Endometrial microvascular endothelial cells (primary cell): ENCODE data around the gene FOXR1. TPM values are rescaled to one million over a fixed set of nuclear protein-coding genes. Genes with fewer than 3 reads are reported as not detected.
"Not testable (repeated sequence)": the region's sequence is repeated elsewhere in the genome, so short reads cannot be mapped to it uniquely, and the experiment has no call there.

ENCODE experiments used
- in situ Hi-C: cut with HindIII; loops from 2 replicates; pipeline ENCODE4 v1.10.0; 2017; ENCODE audit warnings: low sequenced_read_pairs, low pct_unique_long_range_greater_than_20kb; ENCODE audit errors: inconsistent ontology term
- total RNA-seq: library from RNA; depleted of rRNA; stranded (reverse); fragments of >200 nt; gene quantifications from one replicate; pipeline ENCODE4 v1.2.3, GENCODE V29; 2015; ENCODE audit errors: inconsistent ontology term

FOXR1 gene
- total RNA-seq, 1 donor from 2014 or later = not detected

DNA sequence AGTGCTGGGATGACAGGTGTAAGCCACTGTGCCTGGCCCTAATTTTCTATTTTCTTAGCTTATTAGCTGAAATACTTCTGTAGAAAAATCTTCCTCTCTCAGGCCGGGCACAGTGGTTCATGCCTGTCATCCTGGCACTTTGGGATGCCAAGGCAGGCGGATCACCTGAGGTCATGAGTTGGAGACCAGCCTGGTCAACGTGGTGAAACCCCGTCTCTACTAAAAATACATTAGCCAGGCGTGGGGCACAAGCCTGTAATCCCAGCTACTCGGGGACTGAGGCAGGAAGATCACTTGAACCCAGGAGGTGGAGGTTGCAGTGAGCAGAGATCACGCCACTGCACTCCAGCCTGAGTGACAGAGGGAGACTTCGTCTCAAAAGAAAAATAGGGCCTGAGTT lies 12.8 kb downstream of the FOXR1 start:
- in situ Hi-C loops = not testable (repeated sequence)

DNA sequence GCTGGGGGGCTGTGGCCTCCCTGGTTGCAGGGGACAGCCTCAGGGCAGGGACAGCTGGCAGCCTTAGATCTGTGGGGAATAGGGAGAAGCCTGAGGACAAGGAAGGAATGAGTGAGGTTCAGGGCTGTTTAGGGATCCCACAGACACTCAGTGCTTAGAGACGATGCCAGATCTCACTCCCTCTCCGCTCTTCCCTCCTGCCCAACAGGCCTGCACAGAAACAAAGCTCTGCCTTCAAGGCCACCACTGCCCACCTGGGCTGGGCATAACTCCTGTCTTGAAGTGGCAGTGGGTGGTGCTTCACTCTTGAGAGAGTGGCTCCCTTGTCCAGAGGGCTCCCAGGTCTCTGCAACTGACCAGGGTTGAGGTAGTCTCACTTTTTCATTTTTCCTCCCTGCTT lies 13.3 kb downstream of the FOXR1 start:
- in situ Hi-C loops = no loop called here

DNA sequence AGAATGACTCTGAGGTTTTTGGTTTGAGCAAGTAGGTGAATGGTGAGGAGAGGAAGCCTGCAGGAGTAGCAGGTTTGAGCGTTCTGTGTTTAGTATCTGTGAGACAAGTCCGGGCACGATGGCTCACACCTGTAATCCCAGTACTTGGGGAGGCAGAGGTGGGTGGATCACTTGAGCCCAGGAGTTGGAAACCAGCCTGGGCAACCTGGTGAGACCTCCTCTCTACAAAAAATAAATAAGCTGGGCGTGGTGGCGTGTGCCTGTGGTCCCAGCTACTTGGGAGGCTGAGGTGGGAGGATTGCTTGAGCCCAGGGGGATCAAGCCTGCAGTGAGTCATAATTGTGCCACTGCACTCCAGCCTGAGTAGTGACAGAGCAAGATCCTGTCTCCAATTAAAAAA lies 16.7 kb downstream of the FOXR1 start:
- in situ Hi-C loops = no loop called here

DNA sequence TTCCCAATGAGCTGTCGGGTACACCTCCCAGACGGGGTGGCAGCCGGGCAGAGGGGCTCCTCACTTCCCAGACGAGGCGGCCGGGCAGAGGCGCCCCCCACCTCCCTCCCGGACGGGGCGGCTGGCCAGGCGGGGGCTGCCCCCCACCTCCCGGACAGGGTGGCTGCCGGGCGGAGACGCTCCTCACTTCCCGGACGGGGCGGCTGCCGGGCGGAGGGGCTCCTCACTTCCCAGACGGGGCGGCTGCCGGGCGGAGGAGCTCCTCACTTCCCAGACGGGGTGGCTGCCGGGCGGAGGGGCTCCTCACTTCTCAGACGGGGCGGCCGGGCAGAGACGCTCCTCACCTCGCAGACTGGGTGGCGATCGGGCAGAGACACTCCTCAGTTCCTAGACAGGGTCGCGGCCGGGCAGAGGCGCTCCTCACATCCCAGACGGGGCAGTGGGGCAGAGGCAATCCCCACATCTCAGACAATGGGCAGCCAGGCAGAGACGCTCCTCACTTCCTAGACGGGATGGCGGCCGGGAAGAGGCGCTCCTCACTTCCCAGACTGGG lies 20.0 kb downstream of the FOXR1 start:
- in situ Hi-C loops = not testable (repeated sequence)

DNA sequence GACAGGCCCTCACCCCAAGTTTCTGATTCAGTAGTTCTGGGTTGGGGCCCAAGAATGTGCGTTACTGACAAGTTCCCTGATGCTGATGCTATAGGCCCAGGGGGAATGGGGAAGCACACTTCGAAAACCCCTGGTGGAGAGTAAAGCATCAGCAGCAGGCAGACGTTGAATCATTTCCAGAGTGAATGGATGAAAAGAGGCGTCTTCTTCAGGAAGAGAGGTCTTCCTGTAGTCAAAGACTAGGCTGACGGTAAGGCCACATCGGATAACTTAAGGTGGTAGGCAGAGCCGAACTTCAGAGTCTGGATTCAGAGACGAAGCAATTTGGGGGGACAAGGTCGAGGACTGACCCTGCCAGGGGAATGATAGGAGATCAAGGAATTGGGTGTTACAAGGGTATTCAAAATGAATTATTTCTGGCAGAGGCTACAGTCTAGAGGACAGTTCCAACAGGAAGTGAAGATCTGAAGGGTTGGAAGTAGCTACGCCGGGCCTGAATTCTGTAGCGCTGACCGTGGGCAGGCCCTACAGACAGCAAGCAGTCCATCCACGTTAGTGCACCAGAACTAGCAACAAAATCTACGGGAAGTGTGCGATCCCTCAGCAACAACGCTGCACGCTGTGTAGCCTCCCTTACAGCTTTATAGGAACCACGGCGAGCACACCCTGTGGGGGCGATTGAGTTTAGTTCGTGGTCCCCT lies 25.5 kb downstream of the FOXR1 start:
- in situ Hi-C loops = no loop called here

DNA sequence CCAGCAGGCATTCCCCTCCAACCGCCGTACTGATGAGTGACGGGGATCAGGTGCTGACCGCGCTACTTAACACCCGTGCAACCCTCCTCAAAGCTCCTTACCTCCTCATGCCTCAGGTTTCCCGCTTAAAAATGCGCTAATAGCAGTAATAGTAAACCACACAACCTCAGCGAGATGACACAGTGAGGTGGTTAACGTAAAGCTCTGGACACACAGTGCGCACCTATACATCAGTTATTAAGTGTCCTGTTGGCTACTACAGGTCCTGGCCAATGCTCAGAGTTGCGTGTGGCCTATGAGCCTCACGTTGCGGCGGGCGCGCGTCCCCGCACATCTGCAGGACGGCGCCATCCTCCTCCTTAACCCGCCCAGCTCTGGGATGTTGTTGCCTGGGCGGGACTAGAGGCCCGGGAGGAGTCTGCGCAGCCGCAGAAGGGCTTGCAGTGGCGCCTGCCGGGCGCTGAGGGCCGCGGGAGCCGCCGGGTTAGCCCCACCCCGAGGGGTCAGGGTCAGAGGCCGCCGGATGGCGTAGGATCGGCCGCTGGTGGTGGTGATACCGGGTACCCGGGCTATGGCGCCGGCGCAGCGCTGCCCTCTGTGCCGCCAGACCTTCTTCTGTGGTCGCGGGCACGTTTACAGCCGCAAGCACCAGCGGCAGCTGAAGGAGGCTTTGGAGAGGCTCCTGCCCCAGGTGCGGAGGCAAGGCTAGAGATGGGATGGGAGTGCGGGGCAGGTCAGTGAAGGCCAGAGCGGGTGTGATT lies 26.2 kb downstream of the FOXR1 start, which contains the start of gene CENATAC:
Gene CENATAC, plus strand, starts transcription at position 512 of the 761 bp plus-strand sequence. Its CDS starts 60 bp downstream, at position 572.
- in situ Hi-C loops = no loop called here

DNA sequence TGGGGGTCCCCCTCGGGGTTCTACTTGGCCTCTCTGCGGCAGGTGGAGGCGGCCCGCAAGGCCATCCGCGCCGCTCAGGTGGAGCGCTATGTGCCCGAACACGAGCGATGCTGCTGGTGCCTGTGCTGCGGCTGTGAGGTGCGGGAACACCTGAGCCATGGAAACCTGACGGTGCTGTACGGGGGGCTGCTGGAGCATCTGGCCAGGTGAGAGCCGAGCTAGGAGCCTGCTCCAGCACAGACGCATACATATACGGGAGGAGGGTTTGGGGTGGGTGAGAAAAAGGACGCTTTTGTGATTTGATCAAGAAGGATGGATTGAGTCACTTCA lies 26.8 kb downstream of the FOXR1 start:
- in situ Hi-C loops = no loop called here

DNA sequence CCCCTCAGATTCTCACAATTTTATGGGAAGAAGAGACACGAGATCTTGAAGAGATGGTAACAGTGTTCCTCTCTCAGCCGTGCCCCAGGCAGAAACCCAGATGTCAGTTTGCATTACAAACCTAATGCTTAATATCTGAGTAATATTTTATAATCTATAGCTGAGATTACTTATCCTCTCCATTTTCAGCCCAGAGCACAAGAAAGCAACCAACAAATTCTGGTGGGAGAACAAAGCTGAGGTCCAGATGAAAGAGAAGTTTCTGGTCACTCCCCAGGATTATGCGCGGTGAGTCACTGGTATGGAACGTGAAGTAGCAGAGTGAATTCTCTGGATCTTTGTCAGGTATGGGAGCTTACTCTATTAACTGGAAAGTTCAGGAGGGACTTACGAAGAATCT lies 27.3 kb downstream of the FOXR1 start:
- in situ Hi-C loops = no loop called here

DNA sequence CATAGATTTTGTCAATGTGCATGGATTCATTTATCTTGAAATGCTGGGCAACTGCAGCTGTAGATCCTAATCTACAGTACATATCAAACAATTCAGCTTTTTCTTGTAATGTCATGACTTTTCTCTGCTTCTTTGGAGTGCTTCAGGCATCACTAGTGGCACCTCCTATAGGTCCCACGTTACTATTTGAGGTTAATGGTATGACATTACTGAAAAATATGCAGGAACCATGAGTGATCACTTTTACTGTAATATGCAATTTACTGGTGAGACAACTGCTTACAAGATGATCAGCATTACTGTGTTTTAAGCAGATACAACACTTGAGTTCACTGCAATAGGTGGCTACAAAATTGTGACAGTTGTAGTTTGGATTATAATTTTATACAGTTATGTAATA lies 29.3 kb downstream of the FOXR1 start:
- in situ Hi-C loops = no loop called here

DNA sequence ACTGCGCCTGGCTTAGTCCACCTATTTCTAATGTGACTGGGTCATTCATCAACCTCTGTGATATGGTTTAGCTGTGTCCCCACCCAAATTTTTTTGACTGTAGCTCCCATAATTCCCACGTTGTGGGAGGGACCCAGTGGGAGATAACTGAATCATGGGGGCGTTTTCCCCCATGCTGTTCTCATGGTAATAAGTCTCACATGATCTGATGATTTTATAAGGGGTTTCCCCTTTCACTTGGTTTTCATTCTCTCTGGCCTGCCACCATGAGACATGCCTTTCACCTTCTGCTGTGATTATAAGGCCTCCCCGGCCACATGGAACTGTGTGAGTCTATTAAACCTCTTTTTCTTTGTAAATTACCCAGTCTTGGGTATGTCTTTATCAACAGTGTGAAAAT lies 35.1 kb downstream of the FOXR1 start:
- in situ Hi-C loops = no loop called here

DNA sequence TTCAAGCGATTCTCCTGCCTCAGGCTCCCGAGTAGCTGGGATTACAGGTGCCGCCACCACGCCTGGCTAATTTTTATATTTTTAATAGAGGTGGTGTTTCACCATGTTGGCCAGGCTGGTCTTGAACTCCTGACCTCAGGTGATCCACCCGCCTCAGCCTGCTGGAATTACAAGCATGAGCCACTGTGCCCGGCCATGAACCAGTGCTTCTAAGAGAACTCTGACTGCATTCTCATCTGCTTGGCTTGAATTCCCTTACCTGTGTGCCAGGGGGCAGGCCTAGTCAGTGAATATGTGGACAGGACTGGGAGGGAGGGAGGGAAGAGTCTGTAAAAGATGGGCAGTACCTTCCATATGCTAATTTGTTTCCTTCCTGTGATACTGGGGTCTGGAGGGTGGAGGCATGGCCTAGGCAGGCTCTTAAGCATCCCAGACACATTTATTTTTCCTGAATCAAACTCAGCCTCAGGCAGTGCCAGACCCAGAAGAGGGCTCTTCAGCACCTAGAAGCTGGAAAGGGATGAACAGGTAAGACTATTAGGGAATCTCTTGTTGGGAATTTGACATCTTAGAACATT lies 40.0 kb downstream of the FOXR1 start:
- in situ Hi-C loops = no loop called here

DNA sequence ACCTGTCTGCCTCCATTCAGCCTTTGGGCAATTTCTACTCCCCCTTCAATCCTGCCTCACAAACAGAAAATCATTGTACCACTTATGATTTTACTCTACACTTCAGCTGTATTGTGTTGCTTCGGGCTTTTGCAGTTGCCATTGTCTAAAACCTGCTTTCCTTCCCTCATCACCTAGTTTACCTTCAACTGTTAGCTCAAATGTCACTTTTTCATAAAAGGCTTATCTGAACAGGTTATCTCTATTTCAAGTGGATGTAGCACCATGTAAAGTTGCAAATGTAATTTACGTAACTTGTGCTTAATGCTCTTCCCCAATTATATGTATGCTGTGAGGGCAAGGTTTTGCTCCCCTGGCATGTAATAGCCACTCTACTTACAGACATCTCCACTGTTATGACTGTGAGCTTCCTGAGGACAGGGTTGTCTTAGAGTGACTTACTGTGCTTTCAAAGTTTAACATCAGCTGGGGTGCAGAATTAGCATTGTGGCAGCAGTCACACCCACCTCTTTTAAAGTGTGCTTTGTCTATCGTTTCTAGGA lies 41.1 kb downstream of the FOXR1 start:
- in situ Hi-C loops = no loop called here

DNA sequence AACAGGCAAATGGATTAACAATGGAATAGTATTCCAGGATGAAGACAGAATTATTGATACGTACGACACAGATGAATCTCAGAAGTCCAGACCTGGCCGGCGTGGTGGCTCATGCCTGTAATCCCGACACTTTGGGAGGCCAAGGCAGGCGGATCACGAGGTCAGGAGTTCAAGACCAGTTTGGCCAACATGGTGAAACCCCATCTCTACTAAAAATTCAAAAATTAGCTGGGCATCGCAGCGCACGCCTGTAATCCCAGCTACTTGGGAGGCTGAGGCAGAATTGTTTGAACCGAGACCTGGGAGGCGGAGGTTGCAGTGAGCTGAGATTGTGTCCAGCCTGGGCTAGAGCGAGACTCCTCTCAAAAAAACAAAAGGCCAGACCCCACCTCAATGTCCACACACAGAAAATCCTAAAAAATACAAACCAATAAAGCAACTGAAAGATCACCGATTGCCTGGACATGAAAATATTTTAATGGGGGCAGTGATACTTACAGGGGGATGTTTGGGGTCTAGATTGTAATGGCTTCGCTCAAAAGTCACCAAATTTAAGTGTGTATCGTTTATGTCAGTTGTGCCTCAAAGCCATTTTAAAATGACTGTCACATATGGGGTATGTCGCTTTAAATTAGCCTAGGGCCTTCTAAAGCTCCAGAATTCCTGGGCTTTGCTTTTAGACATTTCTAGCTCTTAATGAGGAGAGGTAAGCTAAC lies 42.8 kb downstream of the FOXR1 start:
- in situ Hi-C loops = no loop called here

DNA sequence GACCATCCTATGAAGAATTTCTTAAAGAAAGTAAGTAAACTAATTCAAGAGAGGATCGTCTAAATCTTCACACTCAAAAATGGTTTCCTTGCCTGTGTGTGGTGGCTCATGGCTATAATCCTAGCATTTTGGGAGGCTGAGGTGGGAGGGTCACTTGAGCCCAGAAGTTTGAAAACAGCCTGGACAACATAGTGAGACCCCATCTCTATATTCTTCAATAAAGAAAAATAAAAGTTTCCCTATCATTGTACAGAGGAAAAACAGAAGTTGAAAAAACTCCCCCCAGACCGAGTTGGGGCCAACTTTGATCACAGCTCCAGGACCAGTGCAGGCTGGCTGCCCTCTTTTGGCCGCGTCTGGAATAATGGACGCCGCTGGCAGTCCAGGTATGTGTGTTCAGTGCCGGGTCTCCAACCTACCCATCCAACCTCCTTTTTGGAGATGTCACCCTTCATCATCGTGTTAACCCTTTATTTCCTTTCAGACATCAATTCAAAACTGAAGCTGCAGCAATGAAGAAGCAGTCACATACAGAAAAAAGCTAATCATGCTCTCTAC lies 43.6 kb downstream of the FOXR1 start:
- in situ Hi-C loops = no loop called here

DNA sequence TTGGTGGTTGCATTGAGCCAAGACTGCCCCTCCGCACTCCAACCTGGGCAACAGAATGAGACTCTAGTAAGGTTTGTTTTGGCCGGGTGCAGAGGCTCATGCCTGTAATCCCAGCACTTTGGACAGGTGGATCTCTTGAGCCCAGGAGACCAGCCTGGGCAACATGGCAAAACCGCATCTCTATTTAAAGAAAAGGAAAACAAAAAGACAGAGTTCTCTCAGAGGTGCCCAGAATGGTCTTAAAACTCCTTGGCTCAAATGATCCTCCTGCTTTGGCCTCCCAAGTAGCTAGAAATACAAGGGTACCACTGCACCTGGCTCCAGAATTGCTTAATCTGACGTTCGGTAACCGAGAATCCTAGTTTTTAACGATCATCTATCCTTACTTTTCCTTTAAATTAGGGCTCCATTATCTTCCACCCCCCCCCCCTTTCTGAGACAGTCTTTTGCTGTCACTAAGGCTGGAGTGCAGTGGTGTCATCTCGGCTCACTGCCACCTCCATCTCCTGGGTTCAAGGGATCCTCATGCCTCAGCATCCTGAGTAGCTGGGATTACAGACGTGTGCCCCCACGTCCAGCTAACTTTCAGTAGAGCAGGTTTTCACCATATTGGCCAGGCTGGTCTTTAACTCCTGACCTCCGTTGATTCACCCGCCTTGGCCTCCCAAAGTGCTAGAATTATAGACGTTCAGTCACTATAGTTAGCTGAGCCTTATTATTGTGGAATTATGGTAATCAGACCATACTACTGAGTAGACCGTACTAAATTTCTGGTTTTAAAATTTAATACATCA lies 44.9 kb downstream of the FOXR1 start:
- in situ Hi-C loops = no loop called here

DNA sequence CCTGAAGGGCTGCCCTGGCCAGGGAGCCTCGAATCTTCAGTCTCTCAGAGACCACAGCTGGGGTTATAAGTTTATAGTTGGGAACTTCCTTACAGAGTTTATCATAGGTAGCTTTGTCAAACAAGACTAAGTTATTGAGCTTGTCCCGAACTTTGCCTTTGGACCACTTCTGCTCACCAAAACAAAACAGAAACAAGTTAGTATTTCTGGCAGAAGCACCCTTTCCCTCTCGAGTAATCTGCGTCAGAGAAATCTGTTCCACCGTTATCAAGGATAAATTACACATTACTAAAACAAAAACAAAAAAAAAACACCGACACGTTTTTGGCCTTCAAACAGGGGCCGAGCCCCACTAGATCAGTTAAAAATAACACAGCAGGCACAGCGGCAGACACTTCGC lies 45.8 kb downstream of the FOXR1 start:
- in situ Hi-C loops = not testable (repeated sequence)

DNA sequence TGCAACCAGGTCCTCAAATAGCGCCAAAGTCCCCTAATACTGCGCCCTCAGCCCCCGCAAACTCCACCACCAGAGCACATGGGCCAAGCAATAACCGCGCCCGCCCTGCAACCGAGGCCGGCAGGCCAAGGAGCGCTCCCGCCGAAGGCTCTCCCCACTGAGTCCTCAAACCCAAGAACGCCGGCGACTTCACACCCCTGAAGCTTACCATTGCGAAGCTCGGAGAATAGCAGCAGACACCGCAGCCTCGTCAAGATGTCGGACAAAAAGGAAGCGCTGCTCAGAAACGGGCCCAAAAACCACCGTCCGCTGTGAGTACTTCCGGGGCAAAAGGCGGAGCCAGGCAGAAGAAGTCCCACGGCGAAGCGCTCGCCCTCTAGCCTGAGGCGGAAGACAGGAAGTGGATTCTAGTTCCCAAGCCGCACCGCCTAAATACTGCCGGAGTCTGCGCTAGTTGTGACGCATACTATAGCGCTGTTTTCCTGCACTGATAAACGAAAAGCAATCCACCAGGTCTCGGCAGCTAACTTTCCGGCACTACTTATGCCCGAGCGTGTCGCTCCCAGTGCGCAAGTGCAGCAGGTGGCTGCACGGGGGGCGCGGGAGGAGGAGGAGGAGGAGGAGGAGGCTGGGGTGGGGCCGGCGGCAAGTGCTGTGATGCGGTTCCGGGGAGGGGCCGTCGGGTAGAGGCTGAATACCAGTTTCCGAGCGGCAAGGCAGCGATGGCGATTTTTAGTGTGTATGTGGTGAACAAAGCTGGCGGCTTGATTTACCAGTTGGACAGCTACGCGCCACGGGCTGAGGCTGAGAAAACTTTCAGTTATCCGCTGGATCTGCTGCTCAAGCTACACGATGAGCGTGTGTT lies 46.7 kb downstream of the FOXR1 start, which contains the start of the genes RPS25 and TRAPPC4:
Gene RPS25, minus strand, starts transcription at position 270 of the 865 bp plus-strand sequence. Its CDS starts 59 bp downstream, at position 211.
Gene TRAPPC4, plus strand, starts transcription at position 693 of the 865 bp plus-strand sequence. Its CDS starts 30 bp downstream, at position 723.
- in situ Hi-C loops = no loop called here
